ENCODE measurements around the gene KCNQ1OT1.

Gene KCNQ1OT1

DNA sequence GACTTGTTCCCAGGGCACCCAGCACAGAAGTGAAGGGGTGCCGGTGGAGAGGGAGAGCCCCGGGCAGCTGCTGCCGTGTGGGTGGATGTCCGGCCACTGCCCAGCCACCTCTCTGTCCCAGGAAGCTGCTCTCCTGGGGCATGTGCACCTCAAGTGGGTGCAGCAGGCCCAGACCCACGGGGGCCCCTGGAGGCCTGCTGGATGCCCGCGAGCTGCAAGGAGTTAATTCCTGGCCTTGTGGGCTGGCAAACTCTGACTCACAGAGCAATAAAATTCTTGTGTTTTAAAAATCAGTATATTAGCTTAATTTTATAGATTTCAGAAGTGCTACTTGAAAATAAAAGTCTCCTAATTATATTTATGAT is 37.4 kb upstream of the KCNQ1OT1 start:
- DNase-seq (ENCODE audit: low read depth in 2 of 2), result no peak

DNA sequence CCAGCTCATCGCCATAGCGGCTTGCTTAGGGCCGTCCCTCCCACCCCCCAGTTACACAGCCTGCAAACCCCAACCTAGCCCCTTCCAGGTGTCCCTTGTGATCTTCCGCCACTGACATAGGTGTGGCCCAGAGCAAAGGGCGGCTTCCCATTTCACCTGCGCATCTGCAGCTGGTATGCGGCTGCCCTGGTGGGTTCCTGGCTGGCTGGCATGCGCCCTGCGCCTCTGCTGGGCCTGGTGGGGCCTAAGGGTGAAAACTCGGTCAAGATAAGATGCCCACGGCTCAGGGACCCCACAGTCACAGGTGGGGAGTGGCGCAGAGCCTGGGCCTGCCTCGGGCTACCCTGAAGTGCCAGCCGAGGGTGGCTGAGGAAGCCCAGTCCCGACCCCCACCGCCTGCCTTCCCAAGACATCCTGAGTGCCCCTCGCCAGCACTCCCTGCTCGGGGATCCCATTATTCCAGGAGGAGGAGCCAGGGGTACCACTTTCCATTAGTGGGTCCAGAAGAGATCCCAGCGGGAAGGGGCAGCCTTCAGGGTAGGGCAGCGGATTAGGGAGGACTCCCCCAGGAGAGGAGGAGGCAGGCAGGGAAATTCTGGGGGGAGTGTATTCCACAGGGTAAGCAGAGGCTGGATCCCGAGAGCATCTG is 36.9 kb upstream of the KCNQ1OT1 start:
- no peak for DNase-seq (ENCODE audit: low read depth in 2 of 2)

DNA sequence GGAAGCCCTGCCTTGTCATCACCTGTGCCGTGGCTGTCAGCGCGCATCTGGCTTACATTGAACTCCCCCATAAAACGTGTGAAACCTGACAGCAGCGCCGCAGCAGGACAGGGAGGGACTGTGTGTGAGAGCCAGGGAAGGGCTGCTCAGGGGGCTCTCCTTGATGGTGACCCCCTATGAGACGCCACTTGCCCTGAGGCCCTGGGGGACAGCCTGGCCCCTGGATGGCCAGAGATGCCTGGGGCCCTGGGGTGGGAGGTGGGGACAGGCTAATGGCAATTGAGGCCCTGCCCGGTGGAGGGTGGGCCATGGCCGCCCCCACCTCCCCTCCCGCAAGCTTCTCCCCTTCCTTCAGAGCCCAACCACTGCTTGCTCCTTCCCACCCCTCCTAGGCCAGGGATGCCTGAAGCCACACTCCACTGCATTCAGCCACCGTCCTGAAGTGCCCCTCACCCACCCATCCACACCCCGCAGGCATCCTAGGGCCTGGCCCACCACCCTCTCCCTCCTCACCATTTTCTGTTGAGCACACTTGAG is 35.3 kb upstream of the KCNQ1OT1 start:
- DNase-seq (ENCODE audit: low read depth in 2 of 2), result no peak

DNA sequence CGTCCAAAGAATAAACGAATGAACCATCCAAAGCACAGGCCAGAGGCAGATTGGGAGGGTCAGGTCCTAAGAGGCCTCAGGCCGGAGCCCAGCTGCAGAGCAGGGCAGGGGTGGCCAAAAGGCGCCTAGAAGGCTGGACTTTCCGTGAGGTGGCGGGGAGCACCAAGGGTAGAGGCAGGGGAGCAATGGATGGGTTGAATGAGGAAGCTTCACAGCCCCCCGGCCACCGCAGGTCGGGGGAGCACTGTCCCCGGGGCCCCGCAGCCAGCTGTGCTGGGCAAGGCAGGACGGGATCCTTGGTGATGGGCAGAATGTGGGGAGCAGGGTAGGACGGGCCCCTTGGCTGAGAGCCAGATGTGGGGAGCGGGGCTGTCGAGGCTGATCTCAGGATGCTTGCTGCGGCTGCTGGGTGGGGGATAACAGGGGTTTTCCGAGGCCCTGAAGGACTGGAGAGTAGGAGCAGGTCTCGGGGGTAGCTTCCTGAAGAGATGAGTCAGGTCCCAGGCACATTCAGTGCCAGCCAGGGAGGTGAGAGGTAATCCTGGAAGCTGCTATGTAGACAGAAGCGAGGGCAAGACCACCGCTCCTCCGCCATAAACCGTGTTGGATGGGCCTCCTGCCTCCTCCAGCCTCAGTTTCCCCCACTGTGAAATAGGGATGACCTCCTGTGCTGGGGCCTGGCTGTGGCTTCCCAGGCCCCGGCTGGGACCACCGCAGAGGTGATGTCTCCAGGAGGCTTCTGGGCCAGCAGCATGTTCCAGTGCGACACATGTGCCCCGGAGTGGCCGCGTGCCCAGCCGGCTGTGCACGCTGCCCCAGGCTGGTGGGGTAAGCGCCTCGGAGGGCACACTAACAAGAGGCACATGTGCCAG is 34.6 kb upstream of the KCNQ1OT1 start:
- no peak for DNase-seq (ENCODE audit: low read depth in 2 of 2)

DNA sequence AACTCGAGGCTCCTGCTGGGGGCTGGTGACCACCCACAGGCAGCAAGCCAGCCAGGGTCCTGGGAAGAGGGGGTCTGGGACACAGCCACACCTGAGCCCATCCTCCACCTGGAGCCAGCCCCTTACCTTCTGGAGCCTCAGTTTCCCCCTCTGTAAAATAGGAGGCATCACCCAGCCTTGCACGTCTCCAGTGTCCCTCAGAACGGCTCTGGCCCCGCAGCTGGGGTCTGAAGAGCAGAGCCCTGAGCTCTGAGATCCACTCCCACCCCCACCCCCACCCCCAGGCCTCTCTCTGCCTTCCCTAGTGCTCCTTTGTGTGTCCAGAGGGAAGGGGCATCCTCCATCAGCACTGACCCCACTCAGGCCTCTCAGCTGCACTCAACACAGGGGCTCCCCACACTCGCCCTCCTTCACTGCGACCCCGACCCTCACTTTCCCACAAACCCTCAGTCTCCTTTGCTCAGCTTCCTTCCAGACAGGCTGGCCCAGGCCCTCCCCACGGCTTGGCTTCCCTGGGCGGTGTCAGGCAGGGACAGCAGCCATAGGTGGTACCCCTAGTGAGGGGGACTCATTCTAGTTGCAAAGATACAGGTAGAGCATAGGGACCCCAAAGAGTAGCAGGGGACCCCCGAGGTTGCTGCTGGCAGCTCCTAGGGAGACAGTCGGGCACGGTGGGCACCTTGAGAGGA is 33.3 kb upstream of the KCNQ1OT1 start:
- no peak for DNase-seq (ENCODE audit: low read depth in 2 of 2)

DNA sequence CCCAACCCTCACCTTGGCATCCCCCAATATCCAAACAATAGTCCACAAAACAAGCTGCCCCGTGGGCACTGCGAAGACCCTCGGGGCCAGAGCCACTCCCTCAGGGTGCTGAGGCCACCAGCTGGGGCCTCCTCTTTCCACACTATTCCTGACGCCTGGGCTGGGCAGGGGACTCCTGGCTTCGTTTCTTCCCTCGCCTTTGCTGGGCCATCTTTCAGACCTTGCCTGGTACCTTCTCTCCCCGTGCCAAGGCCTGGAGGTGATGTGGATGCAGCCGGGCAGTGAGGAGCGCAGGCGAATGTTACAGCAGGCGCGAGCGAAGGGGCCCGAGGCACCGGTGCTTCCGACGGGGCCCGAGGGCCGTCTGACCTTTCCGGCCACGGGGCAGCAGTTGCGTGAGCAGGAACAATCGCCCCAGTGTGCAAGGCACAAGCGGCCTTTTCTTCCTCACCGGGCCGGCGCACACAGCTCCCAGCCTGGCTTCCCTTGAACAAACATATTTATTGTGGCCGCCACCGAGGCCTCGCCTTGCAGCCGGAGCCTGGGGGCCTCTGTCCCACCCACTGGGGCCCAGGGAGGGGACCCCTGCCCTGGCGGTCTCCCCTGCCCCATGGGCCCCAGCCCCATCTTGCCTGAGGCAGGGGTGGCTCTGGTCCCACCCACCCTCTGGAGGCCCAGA is 32.6 kb upstream of the KCNQ1OT1 start:
- no peak for DNase-seq (ENCODE audit: low read depth in 2 of 2)

DNA sequence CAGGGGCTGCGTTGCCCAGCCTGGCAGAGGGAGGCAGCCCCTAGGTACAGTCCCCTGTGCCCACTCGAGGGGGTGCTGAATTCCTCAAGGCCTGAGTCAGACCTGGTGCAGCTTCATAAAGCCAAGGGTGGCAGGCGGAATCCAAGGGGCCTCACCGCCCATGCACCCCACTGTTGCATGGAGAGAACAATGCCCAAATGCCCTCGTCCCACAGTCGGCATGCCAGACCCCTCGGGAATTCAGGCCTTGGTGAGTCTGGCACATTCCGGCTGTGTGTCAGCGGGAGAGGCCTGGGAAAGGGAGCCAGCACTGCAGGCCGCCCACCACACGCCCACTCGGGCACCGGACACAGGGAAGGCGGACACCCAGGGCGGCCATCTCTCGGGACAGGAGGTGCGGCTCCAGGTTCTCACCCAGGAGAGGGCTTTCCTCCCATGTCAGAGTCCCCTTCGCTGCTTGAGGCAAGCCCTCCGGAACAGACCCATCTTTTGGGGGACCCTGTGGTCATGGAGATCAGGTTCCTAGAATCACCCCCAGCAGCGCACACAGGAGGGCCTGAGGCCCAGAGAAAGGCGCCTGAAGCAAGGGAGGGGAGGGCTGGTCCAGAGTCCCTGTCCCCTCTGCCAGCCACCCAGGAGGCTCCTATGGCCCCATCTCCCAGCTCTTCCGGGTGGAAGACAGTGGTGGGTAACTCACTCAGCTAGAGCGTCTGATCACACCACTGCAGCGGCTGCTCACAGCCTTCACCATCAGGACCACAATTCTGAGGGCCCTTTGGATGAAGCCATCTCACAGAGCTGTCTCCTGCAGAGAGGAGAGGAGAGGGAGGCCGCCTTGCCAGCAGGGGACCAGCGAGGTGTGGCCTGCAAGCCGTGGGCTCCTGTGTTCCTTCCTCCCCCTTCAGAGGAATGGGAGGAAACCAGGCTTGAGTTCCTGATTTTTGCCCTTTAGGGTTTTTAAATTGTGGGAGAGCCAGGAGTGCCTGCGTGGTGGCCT is 31.6 kb upstream of the KCNQ1OT1 start:
- DNase-seq (ENCODE audit: low read depth in 2 of 2), result no peak

DNA sequence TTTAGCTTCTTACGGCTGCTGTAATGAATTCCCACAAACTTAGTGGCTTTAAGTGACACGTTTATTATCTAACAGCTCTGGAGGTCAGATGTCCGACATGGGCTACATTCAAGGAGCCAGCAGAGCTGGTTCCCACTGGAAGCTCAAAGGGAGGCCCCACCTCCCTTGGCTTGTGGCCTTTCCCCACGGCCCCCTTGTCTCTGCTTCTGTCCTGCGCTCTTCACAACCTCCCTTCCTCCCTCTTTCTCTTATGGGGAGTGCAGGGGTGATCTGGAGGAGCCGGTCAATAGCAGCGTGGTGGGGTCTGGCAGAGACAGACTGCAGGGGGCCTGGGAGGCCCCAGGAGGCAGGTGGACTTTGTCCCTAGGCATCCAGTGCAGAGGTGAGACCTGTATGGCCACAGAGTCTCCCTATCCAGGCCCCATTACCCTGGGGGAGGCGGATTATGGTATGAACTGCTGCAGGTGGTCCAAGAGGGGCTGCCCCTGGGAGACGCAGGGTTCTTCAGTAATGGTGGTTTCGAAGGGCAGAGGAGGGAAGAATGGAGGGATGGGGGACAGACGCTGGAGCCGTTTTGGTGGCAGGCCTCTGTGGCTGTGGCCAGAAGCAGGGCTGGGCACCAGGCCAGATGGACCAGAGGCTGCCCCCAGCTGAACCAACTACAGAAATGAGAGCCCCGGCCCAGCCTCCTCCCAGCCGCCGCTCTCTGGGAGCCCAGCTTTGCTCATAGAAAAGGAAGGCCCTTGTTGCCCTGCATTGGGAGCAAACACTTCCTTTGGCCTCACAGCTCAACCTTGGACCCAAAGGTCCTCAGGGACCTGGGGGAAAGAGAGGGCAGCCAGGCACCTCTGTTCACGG is 30.7 kb upstream of the KCNQ1OT1 start:
- no peak for DNase-seq (ENCODE audit: low read depth in 2 of 2)

DNA sequence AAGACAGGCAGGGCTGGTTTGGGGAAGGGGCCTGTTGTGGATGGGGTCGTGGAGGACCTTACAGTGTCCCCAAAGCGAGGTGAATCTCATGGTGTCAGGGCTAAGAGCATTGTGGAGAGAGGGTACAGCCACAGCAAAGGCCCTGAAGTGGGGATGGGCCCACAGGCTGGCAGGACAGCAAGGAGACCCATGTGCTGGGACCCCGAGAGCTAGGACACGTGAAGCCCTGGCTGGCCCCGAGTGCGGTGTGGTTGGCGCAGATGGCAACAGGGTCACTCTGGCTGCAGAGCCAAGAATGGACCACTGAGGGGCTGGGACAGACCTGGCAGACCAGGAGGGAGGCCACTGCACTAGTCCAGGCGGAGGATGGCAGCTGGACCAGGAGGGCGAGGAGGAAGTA is 30.0 kb upstream of the KCNQ1OT1 start:
- DNase-seq (ENCODE audit: low read depth in 2 of 2), result no peak

DNA sequence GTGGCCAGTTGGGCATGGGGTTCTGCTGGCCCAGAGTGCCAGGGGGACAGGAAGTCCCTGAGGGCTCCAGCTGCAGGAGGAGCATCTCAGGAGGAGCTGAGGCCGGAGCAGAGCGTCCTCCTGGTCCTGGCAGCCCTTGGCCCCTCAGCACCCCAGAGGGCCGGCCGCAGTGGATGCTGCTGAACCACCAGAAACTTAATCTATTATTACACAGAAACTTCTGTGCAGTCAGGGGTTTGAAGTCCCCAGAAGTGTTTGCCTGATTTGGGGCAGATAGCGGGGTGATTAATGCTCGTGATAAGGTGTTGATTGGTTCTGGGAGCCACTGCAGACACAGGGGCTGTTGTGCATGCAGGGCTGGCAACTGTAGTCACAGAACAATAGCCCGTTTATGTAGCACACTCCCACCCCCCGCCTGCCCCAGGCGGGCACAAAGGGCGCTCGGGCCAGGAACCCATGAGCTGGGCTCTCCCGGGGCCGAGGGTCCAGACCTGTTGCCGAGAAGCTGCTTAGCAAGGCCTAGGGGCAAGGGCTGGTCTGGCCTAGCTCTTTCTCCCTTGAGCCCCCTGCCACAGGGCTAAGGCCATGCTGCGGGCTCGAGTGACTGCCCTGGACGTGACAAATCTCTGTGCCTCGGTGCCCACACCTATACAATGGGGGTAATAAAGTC is 29.0 kb upstream of the KCNQ1OT1 start:
- DNase-seq (ENCODE audit: low read depth in 2 of 2), result no peak

DNA sequence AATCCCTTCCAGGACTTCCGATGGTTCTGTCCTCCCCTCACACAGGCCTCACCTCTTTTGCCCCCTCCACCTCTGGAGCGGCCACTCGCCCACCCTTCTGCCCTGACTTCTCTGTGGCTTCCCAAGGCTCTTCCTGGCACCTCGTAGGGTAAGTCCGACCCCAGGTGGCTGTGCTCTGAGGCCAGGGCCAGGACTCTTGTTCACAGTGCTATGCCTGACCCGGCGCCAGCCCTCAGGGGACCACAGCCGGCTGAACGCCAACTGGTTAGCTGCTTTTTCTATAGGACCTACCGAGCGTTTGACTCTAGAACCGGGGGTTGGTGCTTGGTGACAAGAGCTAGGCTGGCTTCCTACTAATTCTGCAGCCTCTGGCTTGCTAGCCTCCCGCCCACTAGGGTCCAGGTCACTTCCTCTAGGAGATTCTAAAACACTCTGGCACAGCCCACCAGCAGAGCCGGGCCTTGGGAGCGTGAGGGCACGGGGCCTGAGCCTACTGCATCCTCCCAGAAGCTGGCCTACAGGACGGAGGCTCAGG is 28.4 kb upstream of the KCNQ1OT1 start:
- no peak for DNase-seq (ENCODE audit: low read depth in 2 of 2)

DNA sequence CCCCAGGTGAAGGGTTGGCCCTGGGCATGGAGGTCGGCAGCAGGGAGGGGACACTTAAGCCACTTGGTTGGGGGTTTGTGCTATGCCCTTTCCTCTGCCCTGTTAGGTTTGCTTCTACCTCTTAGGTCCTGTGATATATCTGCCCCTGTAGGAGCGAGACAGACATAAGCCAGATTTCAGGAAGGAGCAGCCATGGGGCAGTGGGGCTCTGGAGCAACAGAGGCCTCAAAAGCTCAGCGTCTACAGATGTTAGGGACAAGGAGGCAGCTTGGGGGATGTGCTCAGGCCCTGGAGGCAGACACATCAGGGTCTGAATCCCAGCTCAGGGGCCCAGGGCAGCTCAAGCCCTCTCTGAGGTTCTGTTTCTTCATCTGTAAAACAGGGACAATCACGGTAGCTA is 27.2 kb upstream of the KCNQ1OT1 start:
- no peak for DNase-seq (ENCODE audit: low read depth in 2 of 2)

DNA sequence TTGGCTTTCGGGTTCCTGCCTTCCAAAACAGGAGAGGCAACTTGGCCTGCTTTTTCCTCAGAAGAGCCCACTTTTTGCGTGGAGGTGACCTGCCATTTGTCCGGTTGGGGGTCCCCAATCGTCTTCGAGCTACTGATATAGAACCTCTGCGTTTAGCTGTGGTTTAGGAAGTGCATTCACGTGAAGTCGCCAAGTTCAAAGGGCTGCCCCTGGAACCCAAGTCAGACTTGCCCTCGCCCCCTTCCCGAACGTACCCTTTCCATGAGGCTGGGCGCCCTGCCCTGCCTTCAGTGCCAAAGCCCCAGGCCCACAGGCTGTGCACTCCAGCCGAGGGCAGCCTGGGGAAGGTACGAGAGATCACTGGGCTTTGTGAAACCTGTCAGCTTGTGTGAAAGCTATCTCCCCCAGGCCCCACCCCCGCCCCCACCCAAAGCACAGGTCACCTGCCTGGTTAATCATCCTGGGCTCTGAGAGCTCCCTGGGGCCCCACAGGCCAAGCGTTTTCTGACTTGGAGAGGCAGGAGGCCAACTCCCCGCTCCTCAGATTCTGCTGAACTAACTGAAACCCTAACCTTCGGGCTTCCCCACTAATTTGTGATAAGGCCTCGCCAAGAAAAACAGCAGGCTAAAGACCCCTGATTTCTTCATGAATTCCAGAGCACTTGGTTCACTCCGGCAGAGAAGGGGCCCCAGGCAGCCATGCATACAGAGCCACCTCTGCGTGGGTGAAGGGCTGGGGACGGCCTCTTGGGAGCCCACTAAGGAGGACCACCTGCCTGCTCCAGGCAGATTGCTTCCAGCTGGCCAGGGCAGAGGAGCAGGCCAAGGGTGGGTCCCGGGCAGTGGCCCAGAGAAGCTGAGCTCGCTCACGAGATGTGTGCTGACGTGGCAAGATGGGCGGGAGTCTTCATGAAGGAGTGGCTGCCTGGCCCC is 25.8 kb upstream of the KCNQ1OT1 start:
- DNase-seq (ENCODE audit: low read depth in 2 of 2), result no peak

DNA sequence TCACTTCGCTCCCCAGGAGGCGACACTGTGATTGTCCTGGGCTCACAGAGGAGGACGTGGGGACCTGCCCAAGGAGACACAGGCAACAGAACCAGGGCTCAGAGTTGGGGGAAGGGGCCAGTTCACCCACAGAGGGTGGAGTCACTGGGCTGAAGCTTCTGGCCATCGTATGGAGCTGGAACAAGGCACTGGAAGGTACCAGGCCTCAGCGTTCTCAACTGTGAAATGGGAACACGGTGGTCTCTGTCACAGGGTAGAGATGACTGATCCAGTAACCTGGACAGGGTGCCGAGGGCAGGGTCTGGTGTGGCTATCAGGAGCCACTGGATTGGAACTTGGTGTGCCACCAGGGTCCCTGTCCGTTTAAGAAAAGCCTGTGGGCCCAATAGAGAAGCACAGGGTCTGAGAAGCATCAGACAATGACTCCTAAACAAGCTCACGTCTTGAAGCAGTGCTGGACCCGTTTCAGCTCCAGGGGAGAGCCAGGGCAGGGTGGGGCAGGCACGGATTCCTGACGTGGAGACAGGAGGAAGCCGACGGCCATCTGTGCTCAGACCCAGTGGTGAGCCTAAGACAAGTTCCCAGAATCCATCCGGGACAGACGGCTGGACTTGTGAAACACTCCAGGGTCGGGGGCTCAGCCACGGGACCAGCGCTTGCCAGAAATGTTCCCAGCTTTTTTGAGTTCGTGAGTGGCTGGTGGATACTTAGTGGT is 25.0 kb upstream of the KCNQ1OT1 start:
- DNase-seq (ENCODE audit: low read depth in 2 of 2), result no peak

DNA sequence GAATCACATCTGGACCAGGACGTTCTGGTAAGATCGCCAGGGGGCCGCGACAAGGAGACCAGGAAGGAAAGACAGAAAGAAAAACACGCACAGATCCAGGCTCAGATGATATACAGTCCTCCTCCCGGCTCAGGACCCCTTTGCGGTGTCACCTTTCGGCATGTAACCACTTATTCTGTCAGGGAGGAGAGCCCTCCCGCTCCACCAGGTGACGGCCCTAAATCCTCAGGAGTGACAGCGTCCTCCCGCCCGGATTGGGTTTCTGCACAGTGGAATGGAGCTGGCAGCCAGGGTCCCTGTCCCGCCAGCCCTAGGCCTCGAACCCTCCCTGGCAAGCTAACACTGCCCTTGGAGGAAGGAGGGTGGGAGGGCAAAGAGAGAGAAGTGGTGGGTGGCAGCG is 24.3 kb upstream of the KCNQ1OT1 start:
- no peak for DNase-seq (ENCODE audit: low read depth in 2 of 2)

DNA sequence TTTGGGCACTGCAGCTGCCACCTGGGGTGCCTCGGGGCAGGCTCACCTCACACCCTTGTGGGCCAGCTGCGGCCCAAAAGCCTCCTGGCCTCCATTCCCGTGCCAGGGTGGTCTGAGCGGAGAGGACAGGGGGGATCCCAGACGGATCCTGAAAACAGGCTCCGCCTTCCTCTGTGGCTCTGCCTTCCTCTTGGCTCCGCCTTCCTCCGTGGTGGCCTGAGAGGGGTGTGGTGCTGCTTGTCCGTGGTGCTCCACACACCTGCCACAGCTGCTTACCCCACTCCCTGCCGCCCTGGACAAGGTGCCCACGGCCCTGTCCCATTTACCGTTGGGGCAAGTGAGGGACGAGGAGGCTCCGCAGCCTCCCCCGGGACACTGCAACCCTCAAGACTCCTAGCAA is 23.2 kb upstream of the KCNQ1OT1 start:
- no peak for DNase-seq (ENCODE audit: low read depth in 2 of 2)

DNA sequence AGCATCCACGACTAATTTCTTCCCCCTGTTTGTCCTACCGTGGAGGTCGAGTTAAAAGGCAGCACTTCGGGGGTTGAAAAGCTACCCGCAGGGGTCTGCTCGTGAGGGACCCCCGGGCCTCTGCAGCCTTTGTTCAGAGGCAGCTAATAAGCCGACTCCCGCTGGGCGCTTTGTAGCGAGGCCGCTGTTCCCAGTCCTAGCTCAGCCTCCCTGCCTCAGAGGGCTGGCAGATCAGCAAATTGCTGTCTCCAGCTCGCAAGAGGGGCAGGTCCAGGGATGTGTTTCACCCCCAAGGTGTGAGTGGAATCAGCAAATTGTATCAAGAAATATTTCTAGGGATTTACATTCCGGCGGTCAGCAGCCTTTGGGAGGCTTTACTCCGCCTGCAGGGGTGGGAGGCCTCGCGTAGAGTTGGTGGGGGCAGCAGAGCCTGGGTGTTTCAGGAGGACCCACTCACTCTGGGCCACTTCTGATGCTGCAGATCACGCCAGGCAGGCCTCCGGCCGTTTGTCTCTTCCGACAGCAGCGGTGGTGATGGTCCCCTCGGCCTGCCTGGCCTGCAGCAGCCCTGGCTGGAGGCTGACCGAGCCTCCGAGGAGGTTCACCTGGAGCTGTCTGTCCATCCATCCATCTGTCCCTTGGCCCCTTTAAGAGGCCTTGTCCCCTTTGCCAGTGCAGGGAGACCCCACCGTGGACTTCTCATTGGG is 21.6 kb upstream of the KCNQ1OT1 start:
- no peak for DNase-seq (ENCODE audit: low read depth in 2 of 2)

Data from stimulated activated CD8-positive, alpha-beta memory T cell treated with anti-CD3 and anti-CD28 coated beads, Interleukin-7, amount 100 ng/mL, for 1 hour (primary cell).